GM23248 (cell line): ENCODE results near the gene ADAMTS15.

Source experiments
- EZH2 ChIP-seq: fragments of 200-600 bp; sonication (generic); IDR thresholded peaks from 2 replicates; pipeline ENCODE4 v1.6.1; 2018; ENCODE audit warnings: antibody characterized with exemption, mild to moderate bottlenecking; ENCODE audit not compliant: insufficient read depth, poor library complexity, severe bottlenecking
- EZH2phosphoT487 ChIP-seq: fragments of 200-600 bp; sonication (generic); IDR thresholded peaks from 2 replicates; pipeline ENCODE4 v1.6.1; 2018; ENCODE audit warnings: antibody characterized with exemption, moderate library complexity, mild to moderate bottlenecking, low read depth; ENCODE audit not compliant: insufficient read depth

DNA sequence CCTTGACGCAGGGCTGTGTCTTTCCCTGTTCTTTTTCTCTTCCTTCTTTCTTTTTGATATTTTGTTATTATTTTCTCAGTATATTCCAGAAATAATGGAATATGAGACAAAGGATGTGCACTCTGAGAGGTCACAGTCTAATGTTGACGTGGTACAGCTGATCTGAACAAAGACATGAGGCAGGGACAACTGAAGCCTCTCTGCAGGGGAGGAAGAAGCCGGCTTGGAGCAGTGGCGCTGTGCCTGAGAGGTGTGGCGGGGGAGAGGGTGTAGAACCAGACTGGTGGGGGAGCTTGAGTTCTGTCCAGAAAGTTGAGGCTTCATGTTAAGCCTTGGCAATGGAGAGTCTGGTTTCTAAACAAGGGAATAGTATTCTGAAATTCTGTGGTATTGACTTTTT lies 34.7 kb downstream of the ADAMTS15 start:
- TF ChIP-seq EZH2: no peak
- no peak for TF ChIP-seq EZH2phosphoT487
